HEK293 (cell line): ENCODE results near the gene CAV2.

ENCODE experiments used
- GLIS1 ChIP-seq: fragments of 450-650 bp; formaldehyde crosslinking; IDR thresholded peaks from 2 replicates; pipeline ENCODE4 v1.5.1; 2016; ENCODE audit warnings: missing biosample characterization, missing genetic modification characterization
- HIC1 ChIP-seq: fragments of 450-650 bp; formaldehyde crosslinking; IDR thresholded peaks from 2 replicates; pipeline ENCODE4 v1.5.1; 2016; ENCODE audit warnings: missing biosample characterization, missing genetic modification characterization
- HOXA7 ChIP-seq: sonication (generic); formaldehyde crosslinking; IDR thresholded peaks from 2 replicates; pipeline ENCODE4 v1.8.1; 2022; ENCODE audit warnings: missing genetic modification reagents, borderline replicate concordance
- IKZF3 ChIP-seq: fragments of 450-650 bp; IDR thresholded peaks from 2 replicates; pipeline ENCODE4 v1.5.0; 2018; ENCODE audit warnings: missing biosample characterization, mild to moderate bottlenecking, missing genetic modification characterization, moderate library complexity
- KLF1 ChIP-seq: fragments of 450-650 bp; formaldehyde crosslinking; IDR thresholded peaks from 2 replicates; pipeline ENCODE4 v1.5.1; 2016; ENCODE audit warnings: missing biosample characterization, missing genetic modification characterization
- MEIS1 ChIP-seq: sonication (generic); formaldehyde crosslinking; IDR thresholded peaks from 2 replicates; pipeline ENCODE4 v1.8.1; 2022; ENCODE audit warnings: missing genetic modification reagents, mild to moderate bottlenecking, borderline replicate concordance
- MZF1 ChIP-seq: fragments of 450-650 bp; formaldehyde crosslinking; IDR thresholded peaks from 2 replicates; pipeline ENCODE4 v1.5.1; 2017; ENCODE audit warnings: missing biosample characterization, missing genetic modification characterization, borderline replicate concordance
- OSR2 ChIP-seq: fragments of 450-650 bp; formaldehyde crosslinking; IDR thresholded peaks from 2 replicates; pipeline ENCODE4 v1.5.1; 2016; ENCODE audit warnings: missing biosample characterization, missing genetic modification characterization
- PBX3 ChIP-seq: sonication (generic); formaldehyde crosslinking; IDR thresholded peaks from 2 replicates; pipeline ENCODE4 v1.8.1; 2022; ENCODE audit warnings: mild to moderate bottlenecking, moderate library complexity, missing genetic modification reagents
- ZBTB1 ChIP-seq: fragments of 450-650 bp; formaldehyde crosslinking; IDR thresholded peaks from 2 replicates; pipeline ENCODE4 v1.5.1; 2016; ENCODE audit warnings: missing biosample characterization, missing genetic modification characterization
- ZFP69B ChIP-seq: fragments of 450-650 bp; formaldehyde crosslinking; IDR thresholded peaks from 2 replicates; pipeline ENCODE4 v1.5.1; 2016; ENCODE audit warnings: missing biosample characterization, missing genetic modification characterization
- ZNF10 ChIP-seq: fragments of 450-650 bp; formaldehyde crosslinking; IDR thresholded peaks from 2 replicates; pipeline ENCODE4 v1.5.1; 2017; ENCODE audit warnings: missing biosample characterization, missing genetic modification characterization
- ZNF140 ChIP-seq: fragments of 450-650 bp; formaldehyde crosslinking; IDR thresholded peaks from 2 replicates; pipeline ENCODE4 v1.5.1; 2016; ENCODE audit warnings: missing biosample characterization, missing genetic modification characterization
- ZNF155 ChIP-seq: fragments of 450-650 bp; formaldehyde crosslinking; IDR thresholded peaks from 2 replicates; pipeline ENCODE4 v1.5.1; 2016; ENCODE audit warnings: missing biosample characterization, missing genetic modification characterization
- ZNF174 ChIP-seq: fragments of 450-650 bp; formaldehyde crosslinking; IDR thresholded peaks from 2 replicates; pipeline ENCODE4 v1.5.0; 2017; ENCODE audit warnings: missing biosample characterization, mild to moderate bottlenecking, missing genetic modification characterization
- ZNF211 ChIP-seq: fragments of 450-650 bp; formaldehyde crosslinking; IDR thresholded peaks from 2 replicates; pipeline ENCODE4 v1.5.1; 2016; ENCODE audit warnings: low read depth, missing biosample characterization, missing genetic modification characterization
- ZNF214 ChIP-seq: fragments of 450-650 bp; formaldehyde crosslinking; IDR thresholded peaks from 2 replicates; pipeline ENCODE4 v1.5.1; 2017; ENCODE audit warnings: missing biosample characterization, mild to moderate bottlenecking, missing genetic modification characterization, borderline replicate concordance
- ZNF23 ChIP-seq: fragments of 450-650 bp; formaldehyde crosslinking; IDR thresholded peaks from 2 replicates; pipeline ENCODE4 v1.5.1; 2016; ENCODE audit warnings: missing biosample characterization, missing genetic modification characterization, borderline replicate concordance
- ZNF248 ChIP-seq: fragments of 450-650 bp; formaldehyde crosslinking; IDR thresholded peaks from 2 replicates; pipeline ENCODE4 v1.5.1; 2017; ENCODE audit warnings: missing biosample characterization, missing genetic modification characterization
- ZNF324 ChIP-seq: fragments of 450-650 bp; formaldehyde crosslinking; IDR thresholded peaks from 2 replicates; pipeline ENCODE4 v1.5.1; 2016; ENCODE audit warnings: missing biosample characterization, missing genetic modification characterization
- ZNF335 ChIP-seq: fragments of 450-650 bp; formaldehyde crosslinking; conservative IDR thresholded peaks from 2 replicates; pipeline ENCODE4 v1.5.1; 2016; ENCODE audit warnings: missing biosample characterization, missing genetic modification characterization
- ZNF350 ChIP-seq: fragments of 450-650 bp; formaldehyde crosslinking; IDR thresholded peaks from 2 replicates; pipeline ENCODE4 v1.5.0; 2017; ENCODE audit warnings: missing biosample characterization, mild to moderate bottlenecking, missing genetic modification characterization
- ZNF366 ChIP-seq: fragments of 450-650 bp; formaldehyde crosslinking; conservative IDR thresholded peaks from 2 replicates; pipeline ENCODE4 v1.5.1; 2016; ENCODE audit warnings: missing biosample characterization, missing genetic modification characterization
- ZNF394 ChIP-seq: fragments of 450-650 bp; formaldehyde crosslinking; IDR thresholded peaks from 2 replicates; pipeline ENCODE4 v1.5.1; 2016; ENCODE audit warnings: missing biosample characterization, missing genetic modification characterization, mild to moderate bottlenecking, moderate library complexity, borderline replicate concordance
- ZNF433 ChIP-seq: fragments of 450-650 bp; formaldehyde crosslinking; IDR thresholded peaks from 2 replicates; pipeline ENCODE4 v1.5.1; 2016; ENCODE audit warnings: missing biosample characterization, missing genetic modification characterization, low read depth
- ZNF521 ChIP-seq: fragments of 450-650 bp; formaldehyde crosslinking; IDR thresholded peaks from 2 replicates; pipeline ENCODE4 v1.5.1; 2017; ENCODE audit warnings: missing biosample characterization, mild to moderate bottlenecking, missing genetic modification characterization
- ZNF610 ChIP-seq: fragments of 450-650 bp; formaldehyde crosslinking; IDR thresholded peaks from 2 replicates; pipeline ENCODE4 v1.5.1; 2016; ENCODE audit warnings: missing biosample characterization, missing genetic modification characterization, borderline replicate concordance
- ZNF623 ChIP-seq: fragments of 450-650 bp; formaldehyde crosslinking; IDR thresholded peaks from 2 replicates; pipeline ENCODE4 v1.5.1; 2016; ENCODE audit warnings: missing biosample characterization, missing genetic modification characterization
- ZNF747 ChIP-seq: fragments of 450-650 bp; formaldehyde crosslinking; IDR thresholded peaks from 2 replicates; pipeline ENCODE4 v1.5.1; 2016; ENCODE audit warnings: missing biosample characterization, missing genetic modification characterization
- ZNF791 ChIP-seq: fragments of 450-650 bp; formaldehyde crosslinking; IDR thresholded peaks from 2 replicates; pipeline ENCODE4 v1.5.1; 2016; ENCODE audit warnings: missing biosample characterization, missing genetic modification characterization
- ZSCAN4 ChIP-seq: fragments of 450-650 bp; formaldehyde crosslinking; IDR thresholded peaks from 2 replicates; pipeline ENCODE4 v1.5.1; 2017; ENCODE audit warnings: missing biosample characterization, missing genetic modification characterization
- TF ChIP-seq, protein P1 (sequence below): fragments of 450-650 bp; formaldehyde crosslinking; IDR thresholded peaks from 2 replicates; pipeline ENCODE4 v1.5.1; 2016; ENCODE audit warnings: missing biosample characterization, missing genetic modification characterization
- TF ChIP-seq, protein P2 (sequence below): fragments of 450-650 bp; formaldehyde crosslinking; IDR thresholded peaks from 2 replicates; pipeline ENCODE4 v1.5.1; 2017; ENCODE audit warnings: missing biosample characterization, mild to moderate bottlenecking, missing genetic modification characterization, moderate library complexity

Gene CAV2

GRCh38 chr7:116547347-116547746 lies 47.8 kb downstream of the CAV2 start (continued):
- TF ChIP-seq ZNF366: peak; percentile 78
- peak; percentile 64 for TF ChIP-seq ZNF324 (tag by site-specific recombination)
- no peak; the same call in 1 of the 2 replicates for TF ChIP-seq IKZF3 (tag by site-specific recombination)
- TF ChIP-seq ZNF335 (tag by site-specific recombination): 0 out of 2 replicates have a peak, but pooled peaks have one; percentile 14
- no peak for TF ChIP-seq HOXA7 (CRISPR knock-in tag)
- TF ChIP-seq, protein P1, sequence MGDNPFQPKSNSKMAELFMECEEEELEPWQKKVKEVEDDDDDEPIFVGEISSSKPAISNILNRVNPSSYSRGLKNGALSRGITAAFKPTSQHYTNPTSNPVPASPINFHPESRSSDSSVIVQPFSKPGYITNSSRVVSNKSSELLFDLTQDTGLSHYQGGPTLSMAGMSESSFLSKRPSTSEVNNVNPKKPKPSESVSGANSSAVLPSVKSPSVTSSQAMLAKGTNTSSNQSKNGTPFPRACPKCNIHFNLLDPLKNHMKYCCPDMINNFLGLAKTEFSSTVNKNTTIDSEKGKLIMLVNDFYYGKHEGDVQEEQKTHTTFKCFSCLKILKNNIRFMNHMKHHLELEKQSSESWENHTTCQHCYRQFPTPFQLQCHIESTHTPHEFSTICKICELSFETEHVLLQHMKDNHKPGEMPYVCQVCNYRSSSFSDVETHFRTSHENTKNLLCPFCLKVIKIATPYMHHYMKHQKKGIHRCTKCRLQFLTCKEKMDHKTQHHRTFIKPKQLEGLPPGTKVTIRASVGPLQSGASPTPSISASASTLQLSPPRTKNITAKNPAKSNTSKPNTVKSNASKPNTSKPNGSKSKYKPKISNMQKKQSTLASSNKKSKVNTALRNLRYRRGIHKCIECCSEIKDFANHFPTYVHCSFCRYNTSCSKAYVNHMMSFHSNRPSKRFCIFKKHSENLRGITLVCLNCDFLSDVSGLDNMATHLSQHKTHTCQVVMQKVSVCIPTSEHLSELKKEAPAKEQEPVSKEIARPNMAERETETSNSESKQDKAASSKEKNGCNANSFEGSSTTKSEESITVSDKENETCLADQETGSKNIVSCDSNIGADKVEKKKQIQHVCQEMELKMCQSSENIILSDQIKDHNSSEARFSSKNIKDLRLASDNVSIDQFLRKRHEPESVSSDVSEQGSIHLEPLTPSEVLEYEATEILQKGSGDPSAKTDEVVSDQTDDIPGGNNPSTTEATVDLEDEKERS (tag by site-specific recombination): no peak
- TF ChIP-seq GLIS1 (tag by site-specific recombination): peak; percentile 59; the same call in 1 of the 2 replicates
- TF ChIP-seq ZNF747 (tag by site-specific recombination): no peak
- TF ChIP-seq MZF1 (tag by site-specific recombination): peak; percentile 45; the same call in 1 of the 2 replicates
- TF ChIP-seq OSR2 (tag by site-specific recombination): peak; percentile 9; the same call in 1 of the 2 replicates
- TF ChIP-seq KLF1: no peak
- TF ChIP-seq PBX3: no peak
- no peak for TF ChIP-seq ZNF214 (tag by site-specific recombination)
- no peak for TF ChIP-seq ZNF248
- no peak; the same call in 1 of the 2 replicates for TF ChIP-seq ZNF623 (tag by site-specific recombination)
- peak; percentile 39 for TF ChIP-seq ZNF10 (tag by site-specific recombination)
- TF ChIP-seq, protein P2, sequence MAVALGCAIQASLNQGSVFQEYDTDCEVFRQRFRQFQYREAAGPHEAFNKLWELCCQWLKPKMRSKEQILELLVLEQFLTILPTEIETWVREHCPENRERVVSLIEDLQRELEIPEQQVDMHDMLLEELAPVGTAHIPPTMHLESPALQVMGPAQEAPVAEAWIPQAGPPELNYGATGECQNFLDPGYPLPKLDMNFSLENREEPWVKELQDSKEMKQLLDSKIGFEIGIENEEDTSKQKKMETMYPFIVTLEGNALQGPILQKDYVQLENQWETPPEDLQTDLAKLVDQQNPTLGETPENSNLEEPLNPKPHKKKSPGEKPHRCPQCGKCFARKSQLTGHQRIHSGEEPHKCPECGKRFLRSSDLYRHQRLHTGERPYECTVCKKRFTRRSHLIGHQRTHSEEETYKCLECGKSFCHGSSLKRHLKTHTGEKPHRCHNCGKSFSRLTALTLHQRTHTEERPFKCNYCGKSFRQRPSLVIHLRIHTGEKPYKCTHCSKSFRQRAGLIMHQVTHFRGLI: 0 out of 2 replicates have a peak, but pooled peaks have one; percentile 12
- peak; percentile 38; the same call in 1 of the 2 replicates for TF ChIP-seq ZSCAN4 (tag by site-specific recombination)
- no peak for TF ChIP-seq ZNF23 (tag by site-specific recombination)
- no peak for TF ChIP-seq ZFP69B
- TF ChIP-seq ZBTB1 (tag by site-specific recombination): no peak
- peak; percentile 68; the same call in 1 of the 2 replicates for TF ChIP-seq HIC1 (tag by site-specific recombination)
- TF ChIP-seq ZNF610 (tag by site-specific recombination): no peak
- TF ChIP-seq ZNF433: no peak
- no peak for TF ChIP-seq ZNF521 (tag by site-specific recombination)
- no peak for TF ChIP-seq ZNF140 (tag by site-specific recombination)
- no peak for TF ChIP-seq ZNF155
- TF ChIP-seq ZNF350 (tag by site-specific recombination): no peak
- TF ChIP-seq ZNF211 (tag by site-specific recombination): no peak
- TF ChIP-seq ZNF174 (tag by site-specific recombination): 0 out of 2 replicates have a peak, but pooled peaks have one; percentile 6
- TF ChIP-seq MEIS1: no peak
- no peak for TF ChIP-seq ZNF791 (tag by site-specific recombination)
- TF ChIP-seq ZNF394 (tag by site-specific recombination): peak; percentile 53; the same call in 1 of the 2 replicates
